HG02623 (cell line): ENCODE measurements around the gene KRABD2.
"Not testable (repeated sequence)": the region's sequence is repeated elsewhere in the genome, so short reads cannot be mapped to it uniquely, and the experiment has no call there.

ENCODE experiments used
- ATAC-seq: cut with Tn5 transposase; IDR thresholded peaks from one replicate; pipeline ENCODE4 v1.9.1; 2021; ENCODE audit warnings: moderate library complexity; ENCODE audit not compliant: unreplicated experiment

Gene KRABD2

DNA sequence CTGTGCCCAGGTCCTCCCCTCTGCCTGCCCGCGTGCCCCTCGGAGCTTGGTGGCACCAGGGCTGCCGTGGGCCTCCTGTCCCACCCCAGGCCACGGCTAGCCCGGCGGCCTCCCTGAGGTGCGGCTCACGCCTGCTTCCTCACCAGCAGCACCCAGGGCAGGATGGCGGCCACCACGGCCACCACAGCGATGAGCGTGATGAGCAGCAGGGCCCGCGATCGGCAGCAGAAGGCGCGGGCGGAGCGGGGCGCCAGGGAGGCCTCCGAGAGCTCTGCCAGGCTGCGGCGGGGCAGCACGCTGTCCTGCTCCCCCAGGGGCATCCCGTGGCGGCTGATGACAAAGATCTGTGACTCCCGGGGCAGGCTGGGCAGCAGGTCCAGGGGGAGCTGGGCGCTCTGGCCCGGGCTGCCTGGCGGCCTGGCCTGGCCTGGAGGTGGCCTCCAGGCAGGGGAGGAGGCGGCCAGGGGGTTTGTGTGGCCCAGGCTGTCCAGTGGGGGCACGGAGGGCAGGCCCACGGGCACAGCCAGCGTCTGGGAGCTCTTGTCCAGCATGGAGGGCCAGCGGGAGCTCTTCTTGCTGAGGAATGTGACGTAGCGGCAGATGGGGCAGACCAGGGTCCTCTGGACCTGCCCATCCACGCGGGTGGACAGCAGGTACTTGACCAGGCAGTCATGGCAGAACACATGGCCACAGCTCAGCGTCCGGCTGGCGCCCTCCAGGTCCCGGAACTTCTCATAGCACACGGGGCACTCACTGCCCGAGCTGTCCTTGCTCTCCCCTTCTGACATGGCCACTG is 16.4 kb upstream of the KRABD2 start:
- ATAC-seq: no peak

DNA sequence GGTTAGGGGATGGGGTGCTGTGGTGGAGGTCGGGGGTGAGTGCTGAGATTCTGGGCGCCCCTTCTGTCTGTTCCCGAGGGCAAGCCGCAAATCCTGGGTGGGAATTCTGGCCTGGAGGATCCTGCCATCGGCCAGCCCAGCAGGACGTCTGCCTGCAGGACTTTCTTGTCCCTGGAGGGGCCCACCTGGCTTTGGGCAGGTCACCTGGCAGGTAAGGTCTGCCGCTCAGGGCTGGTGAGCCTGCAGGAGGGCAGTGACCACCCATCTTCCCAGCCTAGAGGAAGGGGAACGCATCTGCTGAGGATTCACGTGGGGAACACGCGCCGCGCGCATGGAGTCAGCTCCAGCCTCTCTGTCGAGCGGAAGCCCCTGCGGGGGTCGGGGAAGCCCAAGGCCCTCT is 15.8 kb upstream of the KRABD2 start:
- no peak for ATAC-seq

DNA sequence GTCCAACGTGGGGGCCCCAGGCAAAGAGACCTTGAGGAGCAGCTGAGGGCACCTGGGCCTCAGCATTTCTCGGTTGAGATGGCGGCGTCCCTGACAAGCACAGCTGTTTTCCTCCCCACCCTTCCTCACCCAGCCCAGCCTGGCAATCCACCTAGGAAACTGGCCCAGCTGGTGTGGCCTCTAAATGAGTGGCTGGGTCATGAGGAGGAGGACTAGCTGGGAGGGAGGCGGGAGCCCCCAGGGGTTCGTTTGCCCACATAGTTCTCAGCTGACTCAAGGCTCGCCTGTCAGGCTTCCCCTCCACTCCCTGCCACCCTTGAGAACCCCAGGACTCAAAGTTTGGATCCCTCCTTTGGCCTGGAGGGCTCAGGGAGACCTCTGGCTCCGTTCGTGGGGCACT is 15.2 kb upstream of the KRABD2 start:
- ATAC-seq: no peak

DNA sequence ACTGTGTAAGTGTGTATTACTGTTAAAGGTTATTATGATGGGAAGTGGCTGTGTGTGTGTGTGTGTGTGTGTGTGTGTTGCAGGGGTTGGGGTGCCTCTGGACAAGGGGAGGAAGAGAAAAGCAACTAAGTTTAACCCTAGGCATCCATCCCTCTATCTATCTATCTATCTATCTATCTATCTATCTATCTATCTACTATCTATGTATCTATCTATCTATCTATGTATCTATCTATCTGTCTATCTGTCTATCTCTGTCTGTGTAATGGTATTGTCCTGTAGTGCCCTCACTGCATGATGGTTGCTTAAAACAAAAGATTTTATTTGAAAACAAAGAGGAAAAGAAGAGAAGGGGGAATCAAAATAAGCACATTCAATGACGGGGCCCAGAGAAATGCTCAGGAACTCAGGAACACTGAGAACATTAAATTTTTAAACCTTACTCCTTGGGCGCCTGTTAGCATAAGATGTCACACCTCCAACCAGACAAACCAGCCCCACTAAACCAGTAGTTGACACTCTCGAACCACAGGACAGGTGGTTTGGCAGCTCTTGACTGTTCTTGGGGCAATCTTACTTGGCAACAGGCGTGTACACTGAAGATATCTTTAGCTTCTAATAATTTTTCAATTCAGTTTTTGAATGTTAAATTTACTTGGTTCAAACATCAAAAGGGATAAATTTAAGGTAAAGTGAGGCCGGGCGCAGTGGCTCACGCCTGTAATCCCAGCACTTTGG is 11.6 kb upstream of the KRABD2 start:
- no peak for ATAC-seq

GRCh38 chr17:8386841-8387240 is 10.3 kb upstream of the KRABD2 start:
- ATAC-seq: no peak

DNA sequence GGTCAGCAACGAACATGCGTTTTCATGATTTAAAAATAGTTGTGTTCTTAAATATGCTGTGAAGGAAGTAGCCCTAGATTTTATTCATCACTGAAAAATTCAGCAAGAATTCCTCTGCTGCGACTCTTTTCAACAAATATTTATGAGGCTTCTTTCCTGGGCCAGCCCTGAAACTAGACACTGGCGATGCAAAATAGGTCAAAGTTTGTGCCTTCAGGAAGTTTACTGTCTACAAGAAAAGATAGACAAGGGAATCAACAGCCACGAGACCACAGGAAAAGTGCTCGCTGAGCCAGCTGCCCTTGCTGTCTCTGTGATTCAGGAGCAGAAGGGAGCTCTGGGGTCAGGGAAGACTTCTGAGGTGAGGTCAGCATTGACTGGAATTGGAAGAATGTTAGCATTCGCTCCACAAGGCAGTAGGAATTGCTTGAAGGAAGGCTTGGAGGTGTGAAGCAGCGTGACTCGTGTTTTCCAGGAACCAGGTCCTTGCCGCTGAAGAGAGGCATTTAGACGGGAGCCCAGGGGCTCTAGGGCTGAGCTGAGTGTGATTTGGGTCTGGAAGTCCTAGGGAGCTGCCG is 8.4 kb upstream of the KRABD2 start:
- no peak for ATAC-seq

DNA sequence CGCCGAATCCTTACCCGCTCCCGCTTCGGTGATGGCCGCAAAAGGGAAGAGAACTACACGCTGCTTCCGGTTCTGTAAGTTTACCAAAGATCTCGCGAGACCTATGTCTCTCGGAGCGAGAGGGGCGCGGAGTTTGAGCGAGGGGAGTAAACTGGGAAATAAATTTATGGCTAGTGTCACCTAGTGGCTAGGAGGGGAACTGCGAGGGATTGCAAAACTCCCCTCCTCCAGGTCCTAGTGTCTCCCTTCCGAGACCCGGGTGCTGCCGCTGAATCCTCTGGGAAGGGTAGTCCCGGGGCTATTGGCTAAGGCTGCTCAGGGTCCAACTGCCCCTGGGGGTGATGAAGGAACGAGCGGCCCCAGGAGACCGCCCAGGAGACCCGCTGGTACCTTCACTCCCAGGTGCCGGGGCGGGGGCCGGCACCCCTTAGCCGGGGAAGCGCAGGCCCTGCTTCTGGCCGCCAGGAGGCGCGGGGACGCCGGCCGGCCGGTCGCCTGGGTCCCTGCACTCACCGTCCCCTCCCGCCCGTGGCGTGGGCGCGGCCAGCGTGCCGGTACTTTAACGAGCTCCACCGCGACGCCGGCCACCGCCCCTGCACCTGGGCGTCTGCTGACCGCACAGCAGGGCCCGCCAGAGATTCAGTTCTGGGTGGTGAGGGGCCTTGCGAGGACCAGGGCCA is 6.8 kb upstream of the KRABD2 start, which contains the start of gene RPL26:
Gene RPL26, minus strand, starts transcription at position 51 of the 680 bp plus-strand sequence. CDS start 883 bp downstream, outside the sequence.
- peak; percentile 90 for ATAC-seq

- ATAC-seq: no peak
Measured at GRCh38 chr17:8382880-8383142, 6.3 kb upstream of the KRABD2 start.

DNA sequence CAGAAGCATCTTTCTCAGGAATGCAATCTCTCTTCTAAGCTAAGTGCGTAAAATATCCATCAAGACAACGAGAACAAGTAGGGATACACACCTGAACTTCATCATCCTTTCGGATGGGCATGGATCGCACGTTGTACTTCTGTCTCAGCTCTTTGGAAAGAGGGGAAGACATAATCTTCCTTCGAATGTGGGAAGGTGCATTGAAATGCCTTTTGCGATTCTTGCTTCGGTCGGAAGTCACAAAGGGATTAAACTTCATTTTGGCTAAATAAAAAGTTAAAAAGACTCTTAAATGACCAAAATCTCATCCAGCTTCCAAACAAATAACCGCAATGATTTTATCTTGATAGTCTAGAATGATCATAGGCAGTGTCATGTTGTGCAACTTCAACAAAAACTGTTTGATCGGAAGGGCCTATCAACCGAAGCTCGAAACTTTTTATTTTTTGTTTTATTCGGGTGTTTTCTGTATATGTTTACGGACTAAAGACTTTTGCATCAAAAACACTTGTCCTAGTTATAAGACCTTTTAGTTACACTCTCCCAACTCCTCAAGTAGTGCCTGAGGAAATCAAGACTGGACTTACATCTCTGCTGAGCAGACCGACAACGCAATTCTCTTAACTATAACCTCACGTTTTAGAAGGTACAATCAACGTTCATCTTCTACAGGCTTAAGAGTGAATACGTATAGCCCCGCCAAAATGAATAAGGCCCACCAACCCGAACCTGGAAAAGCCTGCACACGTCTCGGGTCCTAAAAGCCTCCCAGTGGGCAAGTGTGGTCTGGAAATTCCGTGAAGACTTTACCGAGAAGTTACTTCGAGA is 5.8 kb upstream of the KRABD2 start:
- ATAC-seq: no peak

DNA sequence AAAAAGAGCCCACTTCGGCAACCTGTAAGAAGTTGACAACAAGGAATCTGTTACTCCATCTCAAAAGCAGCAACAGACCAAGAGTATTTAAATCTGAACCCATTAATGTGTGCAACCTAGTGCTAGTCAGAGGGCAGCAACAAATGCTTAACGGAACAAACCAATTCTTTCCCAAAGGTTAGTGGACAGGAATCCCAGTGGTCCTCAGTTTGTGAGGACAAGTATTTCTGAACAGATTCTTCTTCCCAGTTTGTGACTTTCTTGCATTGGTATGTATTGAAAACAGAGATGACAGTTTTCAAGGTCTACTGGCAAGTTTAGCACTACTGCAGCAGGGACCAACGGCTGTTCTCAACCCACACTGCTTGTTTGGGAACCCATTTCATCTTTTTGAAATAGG is 3.5 kb upstream of the KRABD2 start:
- no peak for ATAC-seq

GRCh38 chr17:8378117-8378516 is 1.6 kb upstream of the KRABD2 start:
- ATAC-seq: not testable (repeated sequence)

GRCh38 chr17:8377422-8377821 is 918 bp upstream of the KRABD2 start:
- ATAC-seq: no peak

DNA sequence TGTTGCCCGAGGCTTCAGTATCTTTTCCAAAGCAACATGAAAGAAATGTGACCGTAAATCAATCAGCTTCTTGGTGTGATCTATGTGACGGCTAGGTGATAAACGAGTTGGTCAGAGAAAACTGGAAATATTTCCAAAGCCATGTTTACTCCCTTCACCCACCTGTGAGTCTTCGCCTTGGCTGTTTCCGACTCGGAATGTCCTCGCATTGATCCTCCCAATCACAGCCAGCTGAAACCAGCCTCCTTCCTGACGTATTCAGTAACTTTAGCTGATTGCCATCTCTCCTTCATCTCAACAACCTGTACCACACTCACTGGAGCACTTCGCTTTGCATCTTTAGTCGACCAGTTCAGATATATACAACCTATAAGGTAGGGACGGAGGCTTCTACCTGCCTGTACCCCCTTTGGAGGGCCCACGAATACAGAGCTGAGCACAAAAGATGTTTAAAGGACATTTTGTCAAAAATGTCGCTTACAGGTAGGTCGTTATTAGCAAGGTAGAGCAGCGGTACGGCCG is 705 bp downstream of the KRABD2 start:
- ATAC-seq: no peak

DNA sequence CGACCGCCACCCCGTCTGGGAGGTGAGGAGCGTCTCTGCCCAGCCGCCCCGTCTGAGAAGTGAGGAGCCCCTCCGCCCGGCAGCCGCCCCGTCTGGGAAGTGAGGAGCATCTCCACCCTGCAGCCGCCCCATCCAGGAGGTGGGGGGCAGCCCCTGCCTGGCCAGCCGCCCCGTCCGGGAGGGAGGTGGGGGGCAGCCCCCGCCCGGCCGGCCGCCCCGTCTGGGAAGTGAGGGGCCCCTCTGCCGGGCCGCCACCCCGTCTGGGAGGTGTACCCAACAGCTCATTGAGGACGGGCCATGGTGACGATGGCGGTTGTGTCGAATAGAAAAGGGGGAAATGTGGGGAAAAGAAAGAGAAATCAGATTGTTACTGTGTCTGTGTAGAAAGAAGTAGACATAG is 2.6 kb downstream of the KRABD2 start:
- ATAC-seq: not testable (repeated sequence)

DNA sequence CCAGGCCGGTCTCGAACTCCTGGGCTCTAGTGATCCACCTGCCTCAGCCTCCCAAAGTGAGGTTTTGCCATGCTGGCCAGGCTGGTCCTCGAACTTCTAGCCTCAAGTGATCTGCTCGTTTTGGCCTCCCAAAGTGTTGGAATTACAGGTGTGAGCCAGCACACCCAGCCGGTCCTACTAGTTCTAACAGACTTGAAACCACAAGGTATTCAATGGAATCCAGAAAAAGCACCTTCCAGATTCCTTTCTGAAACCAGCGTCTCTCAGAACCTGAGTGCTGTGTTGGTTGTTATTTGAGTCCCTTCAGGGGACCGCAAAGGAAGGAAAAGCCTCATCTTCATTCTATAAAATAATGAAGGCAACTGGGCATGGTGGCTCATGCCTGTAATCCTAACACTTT is 4.1 kb downstream of the KRABD2 start:
- no peak for ATAC-seq

DNA sequence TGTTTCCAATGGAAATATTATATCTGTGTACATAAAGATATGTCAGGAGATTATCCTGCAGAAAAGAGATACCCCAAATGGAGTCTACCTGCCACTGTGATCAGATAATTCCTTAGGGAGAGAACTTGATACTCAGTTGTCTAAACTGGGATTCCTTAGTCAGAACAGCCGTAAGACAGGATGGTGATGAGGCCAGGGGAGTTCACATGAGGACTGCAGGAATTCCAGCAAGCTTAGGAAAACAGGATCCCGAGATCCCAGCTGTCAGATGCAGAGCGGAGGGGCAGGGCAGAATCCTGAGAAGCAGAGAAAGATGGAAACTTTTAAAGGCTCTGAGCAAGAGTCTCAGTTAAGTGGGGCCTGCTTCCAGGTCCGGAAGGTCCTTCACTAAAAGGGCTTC is 4.7 kb downstream of the KRABD2 start:
- ATAC-seq: no peak

DNA sequence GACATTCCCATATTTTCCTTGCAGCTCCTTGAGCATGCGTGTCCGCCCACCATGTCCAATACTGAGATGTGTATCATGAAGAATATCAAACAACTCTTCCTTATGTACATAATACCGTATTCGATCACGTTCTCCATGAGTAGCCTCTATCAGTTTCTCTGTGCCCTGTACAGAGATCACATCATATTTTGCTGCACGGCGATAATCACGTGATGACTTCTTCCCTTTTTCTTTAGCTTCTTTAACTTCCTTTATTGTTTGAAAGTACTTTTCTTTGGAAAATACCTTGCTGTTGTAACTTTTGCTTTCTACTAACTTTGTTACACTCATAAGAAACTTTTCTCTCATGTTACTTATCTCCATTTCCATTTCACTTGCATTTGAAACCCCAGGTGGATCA is 6.6 kb downstream of the KRABD2 start:
- ATAC-seq: no peak

DNA sequence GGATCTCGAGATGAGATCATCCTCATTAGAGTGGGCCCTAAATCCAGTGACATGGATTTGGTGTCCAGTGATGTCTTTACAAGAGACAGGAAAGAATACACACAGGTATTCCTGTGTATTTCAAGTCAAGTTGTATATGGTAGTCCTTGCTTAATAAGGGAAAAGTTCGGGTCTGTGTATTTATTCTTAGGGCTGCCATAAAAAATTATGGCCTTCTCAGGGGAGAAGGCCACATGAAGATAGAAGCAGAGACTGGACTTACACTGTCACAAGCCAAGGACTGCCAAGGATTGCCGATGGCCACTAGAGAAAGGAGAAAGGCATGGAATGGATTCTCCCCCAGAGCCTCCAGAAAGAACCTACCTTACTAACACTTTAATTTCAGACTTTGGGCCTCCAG is 8.3 kb downstream of the KRABD2 start:
- no peak for ATAC-seq

DNA sequence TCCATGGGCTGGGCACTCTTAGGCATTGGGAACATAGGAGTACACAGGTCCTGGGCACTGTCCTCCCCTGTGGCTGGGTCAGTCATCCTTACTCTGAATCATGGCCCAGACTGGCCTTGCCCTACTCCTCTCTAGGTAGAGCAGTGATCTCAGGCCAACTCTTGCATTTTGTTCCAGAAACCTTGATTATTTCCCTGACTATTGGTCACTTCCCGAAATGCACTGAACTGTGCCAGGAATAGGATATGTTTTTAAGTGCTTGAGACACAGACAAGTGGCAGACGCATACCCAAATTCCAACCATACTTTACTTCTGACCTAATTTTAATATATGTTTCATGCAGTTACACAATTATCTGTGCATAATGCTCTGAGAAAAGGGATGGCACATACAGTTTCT is 10.3 kb downstream of the KRABD2 start:
- ATAC-seq: no peak

- ATAC-seq: no peak
Measured at GRCh38 chr17:8365143-8365542, 11.4 kb downstream of the KRABD2 start.
